Subcutaneous adipose tissue (tissue), 4 donors: Measurements from ENCODE around the gene MAB21L4. TPM values are rescaled to one million over a fixed set of nuclear protein-coding genes. Genes with fewer than 3 reads are reported as not detected.

ENCODE experiments used
- total RNA-seq, 4 donors: library from RNA; depleted of rRNA; stranded (reverse); fragments of >200 nt; gene quantifications; one replicate each; pipeline ENCODE4 v1.1.0, GENCODE V29; 2016
- TF ChIP-seq, protein P1 (sequence below): fragments of 450-650 bp; IDR thresholded peaks from one replicate; pipeline ENCODE4 v1.5.1; 2016; ENCODE audit warnings: low read depth, mild to moderate bottlenecking, control low read depth, antibody characterized with exemption, moderate library complexity

Gene MAB21L4
- total RNA-seq, 4 donors from 2014 or later = not detected

DNA sequence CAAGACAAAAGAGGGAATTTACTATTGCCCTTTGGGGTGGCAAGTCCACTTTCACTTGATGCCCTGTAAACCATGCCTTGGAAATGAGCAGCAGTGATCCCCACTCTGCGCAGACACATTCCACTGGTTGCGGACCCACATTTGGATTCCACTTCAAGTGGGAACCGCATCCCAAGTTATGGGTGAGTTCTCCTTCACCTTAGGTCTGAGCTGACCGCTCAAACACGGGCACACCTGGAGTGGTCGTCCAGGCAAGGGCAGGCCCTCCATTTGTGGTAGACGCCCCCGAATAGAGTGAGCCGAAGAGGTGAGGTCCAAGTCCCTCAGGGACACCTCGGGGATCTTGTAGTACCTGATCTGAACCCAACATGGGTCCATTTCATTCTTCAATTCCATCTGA, 37.1 kb downstream of the MAB21L4 start:
- TF ChIP-seq, protein P1, sequence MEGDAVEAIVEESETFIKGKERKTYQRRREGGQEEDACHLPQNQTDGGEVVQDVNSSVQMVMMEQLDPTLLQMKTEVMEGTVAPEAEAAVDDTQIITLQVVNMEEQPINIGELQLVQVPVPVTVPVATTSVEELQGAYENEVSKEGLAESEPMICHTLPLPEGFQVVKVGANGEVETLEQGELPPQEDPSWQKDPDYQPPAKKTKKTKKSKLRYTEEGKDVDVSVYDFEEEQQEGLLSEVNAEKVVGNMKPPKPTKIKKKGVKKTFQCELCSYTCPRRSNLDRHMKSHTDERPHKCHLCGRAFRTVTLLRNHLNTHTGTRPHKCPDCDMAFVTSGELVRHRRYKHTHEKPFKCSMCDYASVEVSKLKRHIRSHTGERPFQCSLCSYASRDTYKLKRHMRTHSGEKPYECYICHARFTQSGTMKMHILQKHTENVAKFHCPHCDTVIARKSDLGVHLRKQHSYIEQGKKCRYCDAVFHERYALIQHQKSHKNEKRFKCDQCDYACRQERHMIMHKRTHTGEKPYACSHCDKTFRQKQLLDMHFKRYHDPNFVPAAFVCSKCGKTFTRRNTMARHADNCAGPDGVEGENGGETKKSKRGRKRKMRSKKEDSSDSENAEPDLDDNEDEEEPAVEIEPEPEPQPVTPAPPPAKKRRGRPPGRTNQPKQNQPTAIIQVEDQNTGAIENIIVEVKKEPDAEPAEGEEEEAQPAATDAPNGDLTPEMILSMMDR = no peak

- TF ChIP-seq, protein P1 = no peak
Measured at GRCh38 chr2:240858321-240858720, 37.6 kb downstream of the MAB21L4 start.

DNA sequence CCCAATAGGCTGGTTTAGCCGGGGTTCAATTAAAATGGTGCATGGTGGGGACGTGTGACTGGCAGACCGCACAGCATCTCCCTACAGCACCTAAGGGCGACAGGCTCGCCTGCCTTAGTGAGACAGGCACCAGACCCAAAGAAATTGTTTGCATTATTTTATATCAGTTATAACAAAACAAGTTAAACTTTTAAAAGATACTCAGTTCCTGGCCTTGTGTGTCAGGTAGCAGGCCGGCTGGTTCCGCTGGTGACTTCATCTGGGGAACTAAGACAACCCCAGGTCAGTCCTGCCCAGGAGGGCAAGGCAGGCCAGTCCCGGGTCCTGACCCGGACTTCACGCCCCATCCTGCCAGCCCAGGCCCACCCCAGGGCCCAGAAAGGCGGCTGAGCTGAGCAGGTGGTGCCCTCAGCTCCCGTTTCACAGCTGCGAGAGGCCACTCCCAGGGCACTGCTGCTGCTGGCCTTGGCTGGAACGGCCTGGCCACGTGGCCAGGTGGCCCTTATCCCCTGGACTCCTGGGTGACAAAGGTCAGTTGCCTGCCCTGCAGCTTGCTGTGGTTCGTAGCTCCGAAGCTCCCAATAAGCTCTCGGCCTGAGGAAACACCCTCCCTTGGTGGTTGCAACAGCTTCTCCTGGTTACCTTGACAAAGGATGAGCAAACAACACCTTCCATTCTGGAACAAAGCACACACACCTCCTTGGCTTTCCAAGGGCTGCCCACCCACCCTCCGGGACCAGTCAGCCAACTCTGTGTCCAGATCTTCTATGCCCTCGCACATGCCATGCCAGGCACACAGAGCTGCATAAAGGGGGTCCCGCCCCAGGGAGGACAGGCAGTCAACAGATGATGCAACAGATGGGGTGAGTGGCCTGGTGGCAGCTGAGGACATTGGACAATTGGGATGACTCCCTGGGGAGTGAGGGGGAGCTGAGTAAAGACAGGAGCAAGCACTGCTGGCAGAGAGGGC, 38.6 kb downstream of the MAB21L4 start:
- TF ChIP-seq, protein P1 = no peak

DNA sequence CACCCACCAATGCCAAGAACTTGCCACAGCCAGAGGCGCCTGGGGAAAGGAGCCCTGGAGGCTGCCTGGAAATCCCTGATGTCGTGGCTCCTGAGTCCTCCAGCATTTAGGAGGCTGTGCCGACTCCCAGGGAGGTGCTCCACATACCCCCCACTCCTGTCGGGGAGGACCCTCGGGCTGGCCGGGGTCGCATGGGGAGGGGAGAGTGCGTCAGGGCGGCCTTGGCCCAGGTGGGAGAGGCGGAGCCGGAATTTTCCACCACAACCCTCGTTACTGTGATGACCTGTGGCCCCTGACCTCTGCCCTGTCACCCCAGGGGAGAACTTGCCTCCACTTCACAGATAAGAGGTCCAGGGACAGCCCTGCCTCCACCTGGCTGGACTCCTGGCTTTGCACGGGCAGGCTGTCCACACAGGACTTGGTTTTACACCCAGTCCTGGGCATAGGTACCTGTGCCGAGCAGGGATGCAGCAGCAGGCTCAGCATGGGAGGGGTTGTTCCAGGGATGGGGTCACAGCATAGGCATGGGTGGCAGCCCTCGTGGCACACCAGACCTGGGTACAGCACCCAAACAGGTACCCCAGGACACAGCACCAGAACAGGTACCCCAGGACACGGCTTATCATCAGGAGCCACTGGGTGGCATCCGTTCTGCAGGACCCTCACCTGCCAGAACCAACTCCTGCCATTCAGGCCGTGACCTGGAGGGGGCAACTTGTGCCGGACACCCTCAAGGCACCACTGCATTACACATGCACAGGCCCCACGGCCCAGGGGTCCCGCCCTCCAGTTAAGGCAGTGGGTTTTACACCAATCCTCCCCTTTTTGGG, 39.6 kb downstream of the MAB21L4 start:
- TF ChIP-seq, protein P1 = no peak

DNA sequence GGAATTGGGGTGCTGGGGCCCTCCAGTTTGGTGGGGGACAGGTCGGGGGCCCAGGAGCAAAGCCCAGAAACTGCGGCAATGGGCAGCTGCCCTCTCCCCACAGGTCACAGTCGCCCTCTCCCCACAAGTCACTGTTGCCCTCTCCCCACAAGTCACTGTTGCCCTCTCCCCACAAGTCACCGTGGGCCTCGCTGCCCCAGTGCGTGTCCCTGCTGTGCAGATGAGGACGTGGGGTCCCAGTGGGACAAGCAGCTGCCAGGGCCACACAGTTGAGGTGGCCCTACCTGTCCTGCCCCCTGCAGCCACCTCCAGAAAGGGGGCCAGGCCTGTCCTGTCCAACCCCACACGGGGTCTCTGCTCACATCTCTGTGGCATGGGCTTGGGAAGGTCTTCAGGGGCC, 40.3 kb downstream of the MAB21L4 start:
- TF ChIP-seq, protein P1 = no peak

GRCh38 chr2:240852671-240853314, 43.2 kb downstream of the MAB21L4 start:
- TF ChIP-seq, protein P1 = no peak
